ENCODE measurements around the gene SLC35G2.

SLC35G2 gene

DNA sequence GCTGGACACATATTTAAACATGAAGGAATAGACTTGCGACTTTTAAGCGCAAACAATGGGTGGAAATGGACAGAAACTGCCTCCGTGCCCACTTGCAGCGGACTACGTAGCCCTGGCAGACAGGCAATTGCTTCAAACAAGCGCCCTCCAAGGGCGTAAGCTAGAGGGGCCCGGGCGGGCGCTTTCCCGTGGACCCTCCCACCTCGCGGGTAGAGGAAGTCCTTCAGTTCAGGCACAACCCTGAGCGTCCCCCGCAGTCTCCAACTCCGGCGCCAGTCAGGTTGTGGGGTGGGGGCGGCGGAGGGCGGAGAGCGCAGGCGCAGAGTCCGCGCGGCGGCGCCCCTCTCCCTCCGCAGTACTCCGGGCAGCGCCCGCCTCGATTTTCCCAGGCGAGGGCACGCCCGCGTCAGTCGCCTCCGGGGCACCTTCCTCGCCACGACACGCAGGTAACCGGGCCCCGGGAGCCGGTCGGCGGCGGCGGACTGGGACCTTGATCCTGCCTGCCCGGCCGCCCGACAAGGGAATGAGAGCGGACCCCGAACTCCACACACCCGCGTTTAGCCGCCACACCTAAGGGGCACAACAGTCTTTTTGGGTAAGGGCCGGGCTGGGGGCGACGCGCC is at the start of gene SLC35G2:
TSS of gene SLC35G2 (plus strand) at position 358 of the 623 bp plus-strand sequence. CDS start 35,335 bp downstream, outside the sequence.
- no peak for TF ChIP-seq ZFX (IDR thresholded peaks at IDR 0.05)
- H3K27ac ChIP-seq = no peak within 1 kb of the TSS

DNA sequence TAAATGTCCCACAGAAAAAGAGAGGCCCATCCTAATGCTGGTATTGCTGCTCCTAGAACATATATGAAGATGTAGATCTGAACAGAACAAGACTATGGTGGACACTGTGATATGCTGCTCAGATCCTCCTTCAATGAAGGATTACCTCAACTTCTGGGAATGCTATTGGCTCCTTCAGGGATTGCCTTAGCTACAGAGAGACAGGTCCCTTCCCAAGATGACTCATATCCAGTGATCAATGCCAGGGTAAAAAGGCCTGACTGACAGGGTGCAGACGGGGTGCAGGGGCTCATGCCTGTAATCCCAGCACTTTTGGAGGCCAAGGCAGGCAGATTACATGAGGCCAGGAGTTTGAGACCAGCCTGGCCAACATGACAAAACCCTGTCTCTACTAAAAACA is 46.2 kb upstream of the SLC35G2 start:
- TF ChIP-seq, protein P1, sequence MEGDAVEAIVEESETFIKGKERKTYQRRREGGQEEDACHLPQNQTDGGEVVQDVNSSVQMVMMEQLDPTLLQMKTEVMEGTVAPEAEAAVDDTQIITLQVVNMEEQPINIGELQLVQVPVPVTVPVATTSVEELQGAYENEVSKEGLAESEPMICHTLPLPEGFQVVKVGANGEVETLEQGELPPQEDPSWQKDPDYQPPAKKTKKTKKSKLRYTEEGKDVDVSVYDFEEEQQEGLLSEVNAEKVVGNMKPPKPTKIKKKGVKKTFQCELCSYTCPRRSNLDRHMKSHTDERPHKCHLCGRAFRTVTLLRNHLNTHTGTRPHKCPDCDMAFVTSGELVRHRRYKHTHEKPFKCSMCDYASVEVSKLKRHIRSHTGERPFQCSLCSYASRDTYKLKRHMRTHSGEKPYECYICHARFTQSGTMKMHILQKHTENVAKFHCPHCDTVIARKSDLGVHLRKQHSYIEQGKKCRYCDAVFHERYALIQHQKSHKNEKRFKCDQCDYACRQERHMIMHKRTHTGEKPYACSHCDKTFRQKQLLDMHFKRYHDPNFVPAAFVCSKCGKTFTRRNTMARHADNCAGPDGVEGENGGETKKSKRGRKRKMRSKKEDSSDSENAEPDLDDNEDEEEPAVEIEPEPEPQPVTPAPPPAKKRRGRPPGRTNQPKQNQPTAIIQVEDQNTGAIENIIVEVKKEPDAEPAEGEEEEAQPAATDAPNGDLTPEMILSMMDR (conservative IDR thresholded peaks at IDR 0.05) = no peak
- TF ChIP-seq ZFX (IDR thresholded peaks at IDR 0.05) = no peak
- H3K27ac ChIP-seq = no peak overlapping the region

DNA sequence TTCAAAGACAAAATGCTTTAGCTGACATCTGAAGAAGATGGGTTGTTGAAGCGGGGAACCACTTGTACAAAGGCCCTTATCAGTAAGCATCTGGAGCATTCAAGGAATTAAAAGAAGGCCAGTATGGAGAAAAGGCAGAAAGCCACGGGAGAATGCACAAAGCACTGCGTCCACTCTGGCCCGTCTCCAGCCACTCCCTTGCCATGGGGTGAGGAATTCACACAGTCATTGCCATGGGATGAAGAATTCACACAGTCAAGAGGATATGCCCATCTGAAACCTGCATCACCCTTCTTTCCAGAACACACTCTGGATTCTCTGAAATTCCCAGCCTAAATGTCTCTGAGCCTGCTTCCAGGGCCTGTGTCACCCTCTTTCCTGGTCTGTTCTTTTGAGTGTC is 40.1 kb upstream of the SLC35G2 start:
- TF ChIP-seq ZFX (IDR thresholded peaks at IDR 0.05) = no peak
- TF ChIP-seq, protein P1 (conservative IDR thresholded peaks at IDR 0.05) = no peak
- no peak overlapping the region for H3K27ac ChIP-seq

DNA sequence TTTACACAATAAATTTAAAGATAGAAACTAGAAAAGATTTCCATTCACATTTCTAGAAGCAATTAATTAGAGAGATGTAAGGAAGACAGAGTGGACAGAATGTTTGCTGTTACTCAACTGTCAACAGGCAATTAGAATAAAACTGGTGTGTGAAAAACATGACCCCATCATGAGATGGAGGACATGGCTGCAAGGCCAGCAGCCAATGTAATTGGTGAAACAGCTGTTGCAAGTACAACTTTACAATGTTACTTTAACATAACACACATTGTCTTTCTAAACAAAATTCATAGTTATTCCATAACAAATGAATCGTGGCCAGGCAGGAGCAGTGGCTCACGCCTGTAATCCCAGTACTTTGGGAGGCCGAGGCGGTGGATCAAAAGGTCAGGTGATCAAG is 38.2 kb upstream of the SLC35G2 start:
- H3K27ac ChIP-seq = no peak overlapping the region
- TF ChIP-seq, protein P1 (conservative IDR thresholded peaks at IDR 0.05) = no peak
- TF ChIP-seq ZFX (IDR thresholded peaks at IDR 0.05) = no peak

- peak overlapping the region; percentile 55 for H3K27ac ChIP-seq
- TF ChIP-seq, protein P1 (conservative IDR thresholded peaks at IDR 0.05) = no peak
- no peak for TF ChIP-seq ZFX (IDR thresholded peaks at IDR 0.05)
Observed at GRCh38 chr3:136783708-136784191, 35.2 kb upstream of the SLC35G2 start.

DNA sequence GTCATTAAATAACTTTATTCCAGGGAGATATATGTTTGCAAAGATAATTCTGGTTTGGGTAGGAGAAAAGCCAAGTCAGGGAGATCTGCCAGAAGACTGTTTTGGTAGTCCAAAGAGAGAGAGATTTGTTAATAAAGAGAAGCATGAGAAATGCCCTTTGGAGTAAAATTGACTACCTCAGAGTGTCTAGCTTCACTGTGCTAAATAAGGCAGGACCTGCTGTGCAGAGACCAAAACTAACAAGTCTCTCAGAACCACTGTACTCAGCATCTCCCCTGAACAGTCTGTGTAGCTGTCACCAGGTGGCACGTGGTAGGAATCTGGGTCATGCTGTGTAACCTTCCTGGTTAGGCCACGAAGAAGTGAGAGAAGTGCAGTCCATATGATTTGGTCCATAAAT is 31.6 kb upstream of the SLC35G2 start:
- H3K27ac ChIP-seq = no peak overlapping the region
- TF ChIP-seq ZFX (IDR thresholded peaks at IDR 0.05) = no peak
- TF ChIP-seq, protein P1 (conservative IDR thresholded peaks at IDR 0.05) = no peak

DNA sequence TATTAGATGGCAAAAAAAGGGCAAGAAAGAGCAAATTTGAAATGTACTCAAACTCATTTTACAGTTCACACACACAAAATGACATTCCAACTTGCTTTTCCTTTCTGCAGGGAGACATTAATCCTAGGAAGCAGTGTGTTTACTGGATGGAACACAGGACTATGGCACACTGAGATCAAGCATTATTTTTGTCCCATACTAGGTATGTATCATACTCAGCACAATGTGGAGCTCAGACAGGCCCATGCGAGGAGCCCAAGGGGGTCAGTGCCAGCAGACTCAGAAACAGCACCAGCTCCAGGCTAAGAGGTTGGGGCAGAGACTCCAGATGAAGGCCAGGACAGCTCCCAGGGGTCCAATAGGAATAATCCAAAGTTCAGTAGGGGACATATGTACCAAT is 30.8 kb upstream of the SLC35G2 start:
- H3K27ac ChIP-seq = no peak overlapping the region
- TF ChIP-seq ZFX (IDR thresholded peaks at IDR 0.05) = no peak
- TF ChIP-seq, protein P1 (conservative IDR thresholded peaks at IDR 0.05) = no peak

DNA sequence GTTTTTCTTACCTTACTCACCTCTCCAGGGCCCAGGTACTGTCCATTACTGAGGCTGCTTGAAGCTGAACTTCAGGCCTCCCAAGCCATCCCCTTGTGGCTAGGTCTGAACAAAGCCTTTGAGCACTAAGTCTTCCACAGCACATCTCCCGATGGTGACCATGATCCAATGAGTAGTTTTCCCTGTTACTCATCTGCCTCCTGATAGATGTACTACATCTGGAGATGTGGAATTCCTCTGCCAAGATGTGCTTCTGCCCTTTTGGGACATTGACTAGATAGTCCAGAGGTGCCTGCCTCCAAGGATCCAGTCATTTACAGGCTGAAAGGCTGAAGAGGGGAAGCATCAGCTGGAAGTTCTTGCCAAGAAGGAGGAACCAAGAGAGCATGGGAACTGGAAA is 28.9 kb upstream of the SLC35G2 start:
- no peak overlapping the region for H3K27ac ChIP-seq
- TF ChIP-seq, protein P1 (conservative IDR thresholded peaks at IDR 0.05) = no peak
- no peak for TF ChIP-seq ZFX (IDR thresholded peaks at IDR 0.05)

Data from C4-2B (cell line).